ENCODE results near the gene HEMK1.
A peak's percentile ranks its signal among the peaks of the same experiment; 100 is the strongest.

HEMK1 gene

DNA sequence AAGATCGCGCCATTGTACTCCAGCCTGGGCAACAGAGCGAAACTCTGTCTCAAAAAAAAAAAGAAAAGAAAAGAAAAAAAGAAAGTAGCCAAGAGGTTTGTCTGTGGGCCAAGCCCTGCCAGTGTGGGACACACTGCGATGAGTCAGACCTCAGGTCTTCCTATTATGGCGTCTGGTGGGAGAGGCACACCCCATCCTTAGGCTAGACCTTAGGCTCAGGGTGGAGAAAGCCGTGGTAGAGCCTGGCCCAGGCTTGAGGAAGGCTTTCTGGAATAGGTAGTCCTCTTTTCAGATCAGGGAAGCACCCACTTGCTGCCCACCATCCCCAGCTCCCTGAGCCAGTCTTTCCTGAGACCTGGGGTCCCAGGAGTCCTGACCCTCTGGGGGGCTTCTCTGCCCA lies 6.0 kb downstream of the HEMK1 start:
- DNase-seq (ENCODE audit: low spot score) = no peak

DNA sequence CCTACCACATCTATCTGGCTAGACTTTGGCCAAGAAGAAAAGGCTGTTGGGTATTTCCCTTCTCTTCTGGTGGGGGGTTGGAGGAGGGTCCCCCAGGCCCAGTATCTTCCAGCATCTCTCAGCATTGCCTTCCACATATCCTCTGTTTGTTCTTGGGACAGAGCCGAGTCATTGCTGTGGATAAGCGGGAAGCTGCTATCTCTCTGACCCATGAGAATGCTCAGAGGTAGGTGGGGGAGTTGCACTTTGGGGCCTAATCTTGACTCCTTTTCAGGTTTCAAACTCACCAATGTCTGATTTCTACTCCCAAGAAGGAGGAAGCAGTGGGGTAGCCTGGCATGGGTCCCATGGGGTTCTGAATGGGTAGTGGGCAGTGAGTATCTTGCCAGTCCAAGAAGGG lies 8.0 kb downstream of the HEMK1 start:
- DNase-seq (ENCODE audit: low spot score) = no peak

DNA sequence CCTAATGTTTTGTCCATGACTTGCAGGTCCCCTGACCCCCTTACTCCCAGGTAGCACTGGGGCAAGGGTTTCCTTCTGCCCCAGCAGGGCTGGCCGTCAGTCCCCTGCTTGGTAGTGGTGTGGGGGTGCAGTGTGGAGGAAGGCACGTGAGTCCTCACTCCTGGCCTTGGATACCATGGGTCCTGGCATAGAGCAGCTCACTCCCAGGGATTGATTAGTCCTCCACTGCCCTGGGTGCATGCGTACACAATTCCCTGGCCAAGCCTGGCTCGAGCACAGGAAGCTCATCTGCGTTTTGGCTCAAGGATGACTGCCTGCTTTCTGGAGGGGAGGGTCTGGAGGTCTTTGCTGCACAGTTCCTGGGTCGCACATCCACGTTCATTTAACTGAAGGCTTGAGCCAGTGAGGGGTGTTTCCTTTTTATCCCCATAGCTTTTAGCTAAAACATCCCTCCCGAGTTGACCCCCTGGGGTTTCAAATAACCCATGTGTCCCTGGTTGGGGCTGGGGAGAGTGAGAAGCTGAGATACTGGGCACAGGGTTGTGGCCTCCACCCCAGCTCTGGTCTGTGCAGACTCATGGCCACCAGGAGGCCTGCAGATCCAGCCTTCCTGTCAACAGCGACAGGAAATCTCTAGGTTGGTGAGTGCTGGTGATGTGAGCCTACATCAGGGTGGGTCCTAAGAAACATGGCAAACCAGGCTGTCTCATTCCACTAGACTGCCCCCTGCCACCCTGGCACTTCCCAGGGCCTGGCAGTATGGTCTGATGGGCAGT lies 11.5 kb downstream of the HEMK1 start:
- no peak for DNase-seq (ENCODE audit: low spot score)

DNA sequence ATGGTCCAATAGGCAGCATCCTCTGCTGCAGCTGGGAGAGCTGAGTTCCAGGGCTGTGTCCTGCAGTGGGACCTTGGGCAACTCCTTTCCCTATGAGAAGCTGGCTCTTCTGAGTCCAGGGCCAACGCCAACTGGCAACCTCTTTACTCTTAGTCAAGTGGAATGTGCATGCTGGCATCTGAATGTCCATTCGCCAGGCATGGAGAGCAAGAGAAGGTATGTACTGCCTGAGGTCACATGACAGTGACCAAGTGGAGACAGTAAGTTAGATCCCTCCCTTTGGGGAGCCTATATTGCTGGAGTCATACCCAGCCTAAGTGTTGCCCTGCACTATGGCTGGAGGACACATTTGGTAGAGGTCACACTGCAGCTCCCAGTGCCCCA lies 12.1 kb downstream of the HEMK1 start:
- no peak for DNase-seq (ENCODE audit: low spot score)

DNA sequence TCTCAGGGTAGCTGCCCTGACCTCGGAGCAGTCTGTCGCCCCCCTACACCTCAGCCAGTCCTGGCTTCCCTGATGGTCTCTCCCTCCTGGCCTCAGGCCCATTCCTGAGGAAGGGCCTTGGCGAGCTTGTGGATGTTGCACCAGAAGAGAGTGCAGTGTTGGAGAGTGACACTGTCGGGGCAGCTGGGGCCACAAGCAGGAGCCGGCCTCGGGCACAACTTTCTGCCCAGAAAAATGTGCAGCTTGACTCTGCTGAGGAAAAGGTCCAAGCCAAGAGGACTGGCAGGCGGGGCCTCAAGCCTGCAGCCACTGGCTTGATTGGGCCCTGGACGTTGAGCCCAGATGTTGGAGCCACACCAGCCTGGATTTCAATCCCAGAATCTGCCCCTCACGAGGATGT lies 12.8 kb downstream of the HEMK1 start:
- DNase-seq (ENCODE audit: low spot score) = no peak

DNA sequence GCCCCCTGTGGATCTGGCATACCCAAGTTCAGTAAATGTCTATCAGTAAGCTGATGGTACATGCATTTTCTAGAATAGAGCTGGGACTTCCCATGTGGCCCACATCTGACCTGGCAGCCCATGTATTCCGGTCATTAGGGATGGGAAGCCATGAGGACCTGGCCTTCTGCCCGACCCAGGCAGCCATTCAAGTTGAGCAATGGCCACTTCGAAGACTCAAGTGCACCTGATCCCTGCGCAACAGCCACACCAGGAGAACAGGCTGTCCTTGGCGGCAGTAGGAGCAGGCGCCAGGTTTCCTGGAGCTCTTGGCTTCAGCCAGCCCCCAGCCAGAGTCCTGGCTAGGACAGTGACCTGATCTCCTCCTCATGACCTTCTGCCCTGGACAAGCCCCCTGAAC lies 14.6 kb downstream of the HEMK1 start:
- DNase-seq (ENCODE audit: low spot score) = no peak

DNA sequence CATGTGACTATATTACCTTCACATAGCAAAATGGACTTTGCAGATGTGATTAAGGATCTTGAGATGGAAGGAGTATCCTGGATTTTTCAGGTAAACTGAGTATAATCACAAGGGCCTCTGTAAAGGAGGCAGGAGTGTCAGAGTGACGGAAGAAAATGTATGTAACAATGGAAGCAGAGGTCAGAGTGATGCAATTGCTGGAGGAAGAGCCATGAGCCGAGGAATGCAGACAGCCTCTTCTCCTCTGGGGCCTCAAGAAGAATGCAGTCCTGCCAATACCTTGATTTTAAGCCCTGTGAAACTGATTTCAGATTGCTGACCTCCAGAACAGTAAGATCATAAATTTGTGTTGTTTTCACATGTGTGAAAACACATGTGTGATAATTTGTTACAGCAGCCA lies 15.1 kb downstream of the HEMK1 start:
- DNase-seq (ENCODE audit: low spot score) = no peak

DNA sequence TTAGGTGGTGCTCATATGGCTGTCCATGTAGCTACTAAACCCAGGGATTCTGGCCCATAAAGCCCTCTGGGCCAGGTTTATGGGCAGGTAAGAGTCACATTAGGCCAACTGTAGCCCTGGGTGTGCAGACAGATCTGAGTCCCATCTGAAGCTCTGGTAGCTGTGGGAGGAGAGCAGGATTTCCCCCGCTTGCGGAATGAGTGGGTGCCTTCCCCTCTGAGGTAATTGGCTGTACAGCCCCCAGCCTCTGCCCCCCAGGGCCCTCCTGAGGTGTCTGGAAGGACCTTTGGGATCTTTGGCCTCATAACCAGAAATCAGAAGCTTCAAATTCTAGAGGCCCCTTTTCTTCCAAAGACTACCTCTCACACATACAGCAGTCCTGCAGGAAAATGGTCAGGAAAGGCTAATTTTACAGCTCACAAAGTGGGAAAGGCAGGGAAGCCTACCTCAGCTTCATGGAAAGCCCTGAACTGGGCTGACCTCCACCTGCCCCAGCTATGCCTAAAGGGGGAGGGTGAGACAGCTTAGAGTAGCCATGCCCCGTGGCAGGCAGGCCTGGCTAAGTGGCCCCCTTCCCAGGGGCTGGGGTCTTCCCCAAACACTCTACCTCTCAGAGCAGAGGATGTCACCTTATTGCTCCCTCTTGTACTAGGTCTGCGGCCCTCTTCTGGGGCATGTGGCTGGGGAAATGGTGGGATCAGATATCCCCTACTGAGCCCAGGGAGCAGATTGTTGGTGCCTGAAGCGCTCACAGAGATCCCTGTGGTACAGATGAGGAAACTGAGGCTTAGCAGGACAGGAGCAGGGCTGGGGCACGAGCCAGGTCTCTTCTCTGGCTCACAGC lies 16.8 kb downstream of the HEMK1 start:
- DNase-seq (ENCODE audit: low spot score) = no peak

DNA sequence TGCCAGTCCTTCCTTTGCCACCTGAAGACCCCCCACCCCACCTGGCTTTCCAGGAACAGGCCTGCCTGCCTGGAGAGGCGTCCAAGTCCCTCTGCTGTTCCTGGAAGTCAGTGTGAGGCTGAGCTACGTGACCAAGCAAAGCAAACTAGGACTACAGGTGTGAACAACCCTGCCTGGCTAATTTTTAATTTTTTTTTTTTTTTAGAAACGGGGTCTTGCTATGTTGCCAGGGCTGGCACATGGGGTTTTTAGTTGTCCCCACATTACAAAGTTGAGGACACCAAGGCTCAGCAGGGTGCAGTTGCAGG lies 17.4 kb downstream of the HEMK1 start:
- DNase-seq (ENCODE audit: low spot score) = no peak

DNA sequence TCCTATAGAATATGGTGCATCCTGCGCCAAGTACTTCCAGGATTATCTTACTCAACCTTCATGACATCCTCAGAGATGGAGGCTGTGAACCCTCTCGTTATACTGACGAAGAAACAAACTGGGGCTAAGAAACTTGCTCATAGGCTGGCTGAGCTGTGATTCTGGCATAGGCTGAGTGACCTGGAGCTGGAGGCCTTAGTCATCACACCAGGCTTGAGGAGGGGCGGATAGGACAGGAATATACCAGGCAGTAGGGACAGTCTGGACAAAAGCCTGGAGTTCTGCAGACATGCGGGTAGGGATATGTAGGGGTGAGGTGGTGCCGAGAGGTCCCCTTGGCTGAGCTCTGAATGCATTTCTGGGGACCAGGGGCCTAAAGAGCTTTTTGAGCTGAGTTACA lies 18.1 kb downstream of the HEMK1 start:
- no peak for DNase-seq (ENCODE audit: low spot score)

DNA sequence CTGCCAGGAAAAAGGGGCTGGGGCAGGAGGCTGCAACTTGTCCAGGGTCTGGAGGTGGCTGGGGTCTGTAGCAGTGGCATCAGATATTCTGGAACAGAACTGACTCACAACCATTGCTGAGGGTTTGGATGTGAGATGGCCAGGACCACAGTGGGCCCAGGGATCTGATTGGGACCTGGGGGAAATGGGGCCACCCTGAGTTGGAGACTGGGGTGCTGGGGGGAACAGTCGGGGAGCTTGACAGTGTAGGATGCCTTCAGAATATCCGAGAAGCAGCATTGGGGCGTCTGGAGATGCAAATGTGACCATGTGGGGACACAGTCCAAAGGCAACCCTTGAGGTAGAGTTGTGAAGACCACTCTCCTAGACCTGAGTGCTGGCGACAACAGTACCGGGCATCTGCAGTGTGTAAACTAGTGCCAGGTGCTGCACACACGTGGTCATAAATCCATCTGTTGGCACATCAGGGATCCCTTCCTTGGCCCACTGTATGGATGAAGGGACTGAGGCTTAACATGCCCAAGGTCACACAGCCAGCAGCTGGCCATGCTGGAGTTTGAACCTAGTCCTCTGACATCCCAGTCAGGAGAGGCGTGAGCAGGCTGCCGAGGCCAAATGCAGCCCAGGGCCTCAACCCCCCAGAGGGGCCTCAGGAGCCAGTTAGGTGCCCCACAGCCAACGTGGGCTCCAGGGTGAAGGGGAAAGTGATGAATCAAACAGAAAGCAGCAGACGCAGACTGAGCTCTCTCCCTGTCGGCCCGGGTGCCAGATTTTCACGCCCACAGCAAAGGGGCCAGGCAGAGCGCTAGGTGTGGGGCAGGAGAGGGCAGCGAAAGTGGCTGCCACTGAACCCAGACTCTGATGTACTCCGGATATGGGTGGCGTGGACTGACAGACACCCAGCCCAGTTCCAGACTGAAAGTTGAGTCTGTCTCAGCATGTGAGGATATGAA lies 18.8 kb downstream of the HEMK1 start:
- DNase-seq (ENCODE audit: low spot score) = no peak

DNA sequence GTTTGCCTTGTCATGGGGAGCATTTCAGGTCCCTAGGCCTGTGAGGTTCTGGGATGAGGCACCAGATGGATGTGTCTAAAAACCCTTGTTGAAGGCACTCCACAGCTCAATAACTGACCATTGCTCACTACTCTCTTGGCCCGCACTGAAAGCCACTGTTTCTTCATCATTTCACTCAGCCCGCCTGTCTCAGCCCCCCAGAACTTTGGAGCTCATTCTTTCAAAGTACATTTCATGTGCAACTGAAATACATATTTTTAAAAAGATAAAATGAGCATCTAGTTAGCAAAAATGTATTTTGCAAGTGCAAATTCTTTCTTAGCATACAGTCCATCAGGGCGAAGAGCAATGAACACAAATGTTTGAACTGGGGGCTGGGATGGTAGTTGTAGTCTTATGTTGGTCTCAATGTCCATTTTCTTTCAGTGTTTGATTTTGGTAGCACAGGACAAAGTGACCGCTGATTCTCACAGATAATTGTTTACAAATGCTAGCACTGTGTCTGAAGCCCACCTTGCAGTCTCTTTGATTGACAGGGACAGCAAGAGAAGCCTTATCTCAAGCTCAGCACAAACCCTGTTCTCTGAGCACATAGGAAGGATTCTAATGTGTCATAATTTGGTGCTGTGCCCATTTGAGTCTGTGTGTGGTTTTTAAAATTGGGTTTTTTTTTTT lies 19.6 kb downstream of the HEMK1 start:
- DNase-seq (ENCODE audit: low spot score) = no peak

DNA sequence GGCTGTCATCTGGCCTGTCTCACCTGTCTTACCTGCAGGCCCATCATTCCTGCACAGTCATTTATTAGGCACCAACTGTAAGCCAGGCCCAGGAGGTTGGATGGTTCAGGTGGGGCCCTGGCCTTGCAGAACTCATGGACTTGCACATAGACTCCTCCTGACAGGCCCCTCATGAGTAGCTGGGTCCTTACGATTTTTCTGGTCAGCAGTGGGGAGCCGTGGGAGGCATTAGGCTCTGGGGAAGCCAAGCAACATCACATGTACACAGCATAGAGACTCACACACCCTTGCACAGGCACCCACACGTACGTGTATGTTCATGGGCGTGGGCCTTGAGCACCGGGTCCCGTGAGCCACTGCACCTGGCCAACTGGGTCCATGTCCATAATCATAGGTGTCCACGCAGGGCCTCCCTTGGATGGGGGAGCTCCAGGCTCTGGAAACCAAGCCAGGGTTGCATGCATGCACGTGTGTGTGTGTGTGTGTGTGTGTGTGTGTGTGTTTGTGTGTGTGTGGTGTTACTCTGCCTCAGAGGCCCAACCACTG lies 21.9 kb downstream of the HEMK1 start:
- no peak for DNase-seq (ENCODE audit: low spot score)

DNA sequence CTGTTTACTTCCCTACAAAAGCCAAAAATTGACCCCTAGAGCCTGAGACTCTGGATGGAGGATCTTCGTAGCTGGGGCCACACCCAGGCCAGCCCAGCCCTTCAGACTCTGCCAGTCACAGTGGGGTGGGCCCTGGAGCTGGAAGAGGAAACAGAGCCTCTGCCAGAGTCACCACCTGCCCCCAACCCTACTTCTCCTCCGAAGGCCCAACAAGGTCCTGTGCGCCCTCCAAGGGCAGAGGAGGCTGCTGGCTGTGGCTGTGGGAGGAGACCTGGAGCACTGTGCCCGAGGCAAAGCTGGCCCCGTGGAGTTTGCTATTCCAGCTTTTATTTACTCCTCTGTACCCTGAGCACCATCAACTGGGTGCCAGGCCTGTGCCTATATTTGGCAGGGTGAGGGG lies 23.2 kb downstream of the HEMK1 start:
- no peak for DNase-seq (ENCODE audit: low spot score)

DNA sequence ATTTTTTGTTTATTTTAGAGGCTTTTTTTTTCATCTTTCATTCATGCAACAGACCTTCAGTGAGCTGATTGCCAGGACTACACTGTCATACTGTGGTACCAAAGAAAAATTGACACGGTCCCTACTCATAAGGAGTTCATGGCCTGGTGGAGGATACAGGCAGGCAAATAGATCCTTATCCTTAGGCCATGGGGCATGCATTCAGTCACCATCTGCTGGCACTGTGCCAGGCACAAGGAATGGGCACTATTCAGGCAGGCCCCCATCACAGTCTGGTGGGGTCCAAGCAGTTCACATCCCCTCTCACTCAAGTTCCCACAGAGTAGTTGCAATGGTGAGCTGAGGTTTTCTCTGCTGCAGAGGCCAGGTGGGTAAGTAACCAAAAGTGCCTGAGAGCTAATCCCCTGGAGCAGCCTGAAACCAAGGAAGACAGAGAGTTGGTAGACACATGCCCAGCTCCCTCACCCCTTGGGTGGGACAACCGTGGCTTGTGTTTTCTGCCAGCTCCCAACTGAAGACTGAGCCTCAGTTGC lies 25.0 kb downstream of the HEMK1 start:
- DNase-seq (ENCODE audit: low spot score) = no peak

DNA sequence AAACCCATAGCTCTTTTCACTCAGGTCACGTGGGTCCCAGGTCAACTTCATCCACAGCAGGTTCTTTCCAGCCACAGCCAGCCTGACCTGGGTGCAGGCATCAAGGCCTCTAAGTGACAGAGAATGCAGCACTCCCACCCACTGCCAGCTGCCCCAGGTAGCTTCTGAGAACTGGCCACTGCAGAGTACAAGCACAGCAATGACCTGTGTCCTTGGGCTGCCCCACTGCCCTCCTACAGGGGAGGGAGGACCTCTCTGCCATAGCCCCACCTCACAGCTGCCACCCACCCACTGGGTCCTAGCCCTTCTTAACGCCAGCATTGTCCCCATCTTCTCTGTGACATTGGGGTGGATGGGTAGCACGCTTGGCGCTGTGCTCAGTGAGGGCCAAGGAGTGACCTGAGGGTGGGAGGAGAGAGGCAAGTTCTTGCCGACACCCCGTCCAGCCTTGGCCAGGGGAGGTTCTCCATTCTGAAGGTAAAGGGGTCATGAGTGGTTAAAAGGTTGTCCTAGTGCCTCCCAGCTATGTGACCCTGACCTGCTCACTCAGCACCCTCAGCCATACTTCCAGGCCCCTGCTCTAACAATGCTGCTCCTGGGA lies 29.9 kb downstream of the HEMK1 start:
- no peak for DNase-seq (ENCODE audit: low spot score)

DNA sequence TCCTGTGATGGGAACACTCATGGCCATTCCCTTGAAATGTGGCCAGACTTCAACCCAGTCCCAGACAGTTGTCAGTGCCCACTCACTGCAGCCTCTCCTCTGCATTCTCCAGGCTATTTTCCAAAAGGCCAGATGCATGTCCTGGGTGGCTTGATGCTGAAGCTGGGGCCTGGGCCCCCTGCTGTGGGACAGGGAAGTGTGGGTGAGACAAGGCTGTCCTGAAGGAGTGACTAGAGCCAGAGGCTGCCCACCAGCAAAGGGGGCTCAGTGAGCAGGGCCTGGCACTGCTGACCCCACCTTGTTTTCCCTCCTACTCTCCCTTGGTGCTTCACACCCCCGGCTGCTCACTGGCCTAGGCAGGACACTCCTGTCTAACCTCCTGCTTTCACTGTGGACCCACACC lies 30.4 kb downstream of the HEMK1 start:
- DNase-seq (ENCODE audit: low spot score) = no peak

DNA sequence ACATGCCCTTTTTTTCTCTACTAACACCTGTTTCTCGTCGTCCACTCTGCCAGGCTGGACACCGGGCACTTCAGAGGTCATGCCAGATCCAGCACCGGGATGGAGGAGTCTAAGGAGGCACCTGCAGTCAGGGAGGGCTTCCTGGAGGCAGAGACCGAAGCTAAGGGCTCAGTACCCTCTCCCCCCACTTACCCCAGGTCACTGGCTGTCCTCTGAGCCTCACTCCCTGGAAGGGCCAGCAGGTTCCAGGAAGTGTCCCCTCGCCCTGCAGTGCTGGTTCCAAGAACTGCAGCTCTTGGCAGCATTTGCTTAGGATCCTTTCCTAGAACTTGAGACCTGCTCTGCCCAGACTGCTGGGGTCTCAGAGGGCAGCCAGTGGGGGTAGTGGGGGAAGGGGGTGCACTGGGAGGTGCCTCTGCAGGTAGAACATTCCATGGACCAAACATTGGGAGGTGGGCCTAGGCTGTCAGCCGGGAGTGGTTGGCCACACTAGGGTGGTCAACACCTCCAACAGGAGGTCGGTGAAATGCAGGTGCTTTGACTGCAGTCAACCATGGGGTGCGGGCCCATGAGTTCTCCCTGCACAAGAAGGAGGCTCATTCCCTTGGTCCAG lies 30.9 kb downstream of the HEMK1 start:
- no peak for DNase-seq (ENCODE audit: low spot score)

DNA sequence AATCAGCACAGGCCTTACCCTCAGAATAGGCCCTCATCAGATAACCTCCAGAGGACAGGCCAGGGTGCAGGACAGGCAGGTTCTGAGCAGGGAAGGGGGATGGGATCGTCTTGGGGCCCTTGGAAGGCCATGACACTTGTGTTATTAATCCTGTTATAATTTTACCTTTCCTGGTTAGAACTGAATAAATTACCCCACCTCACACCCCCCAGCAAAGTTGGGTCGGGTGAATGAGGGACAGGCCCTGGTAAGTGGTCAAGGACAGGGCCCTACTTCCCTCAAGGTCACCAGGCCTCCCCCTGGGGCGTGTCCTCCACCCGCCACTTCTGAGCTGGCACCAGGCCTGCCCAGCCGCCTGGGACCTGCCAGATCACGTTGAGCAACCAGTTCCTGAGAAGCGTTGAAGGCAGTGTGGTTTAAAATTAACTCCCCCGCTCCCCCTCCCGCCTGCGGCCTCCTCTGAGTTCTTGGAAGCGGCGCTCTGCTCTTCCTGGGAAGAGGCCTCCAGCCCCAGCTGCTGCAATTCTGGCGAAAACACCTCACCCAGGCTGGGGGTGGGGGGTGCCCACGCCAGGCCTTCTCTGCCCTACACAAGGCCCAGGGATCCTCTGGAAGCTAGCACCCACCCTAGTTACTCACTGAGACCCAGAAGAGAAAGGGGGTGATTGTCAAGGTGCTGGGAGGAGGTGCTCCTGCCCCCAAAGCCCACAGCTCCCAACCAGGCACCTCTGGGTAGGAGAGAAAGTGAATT lies 31.7 kb downstream of the HEMK1 start:
- DNase-seq (ENCODE audit: low spot score) = peak; percentile 94

Measured in left forelimb (tissue), 1 donor.